Common myeloid progenitor, CD34-positive (primary cell): Measurements from ENCODE around the gene HNRNPC.

ENCODE experiments used
- CTCF ChIA-PET: fragments of 350-600 bp; sonication (Branson Sonifier 250); formaldehyde crosslinking; loops from one replicate; lab custom pipeline; 2021; ENCODE audit warnings: antibody characterized with exemption; lab: Charles Lee
- POLR2A ChIA-PET: fragments of 350-600 bp; sonication (Branson Sonifier 250); formaldehyde crosslinking; loops from one replicate; lab custom pipeline; 2021; ENCODE audit warnings: antibody characterized with exemption; lab: Charles Lee
- DNase-seq, 3 donors: peaks; one replicate each; pipeline versions ENCODE4 v3.0.0 to v3.0.0-alpha.2; 2013
- H3K27ac ChIP-seq, 2 experiments: 1 replicate in 1 of 2; 2 replicates in 1 of 2; pipeline ENCODE4 v1.7.0; 2013; ENCODE audit warnings: inconsistent platforms in 2 of 2, low read length in 2 of 2, mild to moderate bottlenecking in 2 of 2, low read depth in 1 of 2, moderate library complexity in 1 of 2; ENCODE audit not compliant: severe bottlenecking in 2 of 2, insufficient read depth in 1 of 2, poor library complexity in 1 of 2
- H3K27me3 ChIP-seq, 5 experiments: replicated peaks in 2 of 5; 1 replicate in 3 of 5; 2 replicates in 2 of 5; pipeline versions ENCODE4 v1.6.1 to v1.7.0; 2013; ENCODE audit warnings: low read length in 4 of 5, mild to moderate bottlenecking in 2 of 5, moderate library complexity in 2 of 5, inconsistent platforms in 1 of 5; ENCODE audit not compliant: insufficient read depth in 5 of 5, control insufficient read depth in 4 of 5
- H3K36me3 ChIP-seq, 4 experiments: 1 replicate in 2 of 4; 2 replicates in 2 of 4; pipeline versions ENCODE4 v1.6.1 to v1.7.0; 2013; ENCODE audit warnings: low read length in 3 of 4, control low read depth in 1 of 4, mild to moderate bottlenecking in 1 of 4; ENCODE audit not compliant: control insufficient read depth in 4 of 4, insufficient read depth in 4 of 4
- H3K4me1 ChIP-seq, 4 experiments: 1 replicate in 3 of 4; 2 replicates in 1 of 4; pipeline versions ENCODE4 v1.6.1 to v1.7.1; 2013; ENCODE audit warnings: low read length in 3 of 4, mild to moderate bottlenecking in 3 of 4, control low read depth in 1 of 4, inconsistent platforms in 1 of 4, moderate library complexity in 1 of 4; ENCODE audit not compliant: control insufficient read depth in 4 of 4, insufficient read depth in 4 of 4; ENCODE audit errors: control extremely low read depth in 1 of 4
- H3K4me3 ChIP-seq, 7 experiments: 1 replicate in 4 of 7; 2 replicates in 3 of 7; pipeline versions ENCODE4 v1.5.1 to v1.7.0; 2013; ENCODE audit warnings: mild to moderate bottlenecking in 7 of 7, low read length in 6 of 7, moderate library complexity in 6 of 7, inconsistent platforms in 2 of 7, low read depth in 2 of 7, control low read depth in 1 of 7; ENCODE audit not compliant: insufficient read depth in 4 of 7, control insufficient read depth in 1 of 7; ENCODE audit errors: extremely low read depth in 1 of 7
- H3K9me3 ChIP-seq, 5 experiments: 1 replicate in 4 of 5; 2 replicates in 1 of 5; pipeline versions ENCODE4 v1.6.1 to v1.7.1; 2013; ENCODE audit warnings: low read length in 4 of 5, mild to moderate bottlenecking in 2 of 5, inconsistent platforms in 1 of 5, low read depth in 1 of 5, moderate library complexity in 1 of 5; ENCODE audit not compliant: control insufficient read depth in 4 of 5, insufficient read depth in 2 of 5; ENCODE audit errors: control extremely low read depth in 1 of 5
- WGBS: methylation state at CpG from one replicate; pipeline ENCODE4 v1.1.5; 2013; ENCODE audit not compliant: insufficient coverage; 5-methylcytosine and 5-hydroxymethylcytosine counted together

Gene HNRNPC

DNA sequence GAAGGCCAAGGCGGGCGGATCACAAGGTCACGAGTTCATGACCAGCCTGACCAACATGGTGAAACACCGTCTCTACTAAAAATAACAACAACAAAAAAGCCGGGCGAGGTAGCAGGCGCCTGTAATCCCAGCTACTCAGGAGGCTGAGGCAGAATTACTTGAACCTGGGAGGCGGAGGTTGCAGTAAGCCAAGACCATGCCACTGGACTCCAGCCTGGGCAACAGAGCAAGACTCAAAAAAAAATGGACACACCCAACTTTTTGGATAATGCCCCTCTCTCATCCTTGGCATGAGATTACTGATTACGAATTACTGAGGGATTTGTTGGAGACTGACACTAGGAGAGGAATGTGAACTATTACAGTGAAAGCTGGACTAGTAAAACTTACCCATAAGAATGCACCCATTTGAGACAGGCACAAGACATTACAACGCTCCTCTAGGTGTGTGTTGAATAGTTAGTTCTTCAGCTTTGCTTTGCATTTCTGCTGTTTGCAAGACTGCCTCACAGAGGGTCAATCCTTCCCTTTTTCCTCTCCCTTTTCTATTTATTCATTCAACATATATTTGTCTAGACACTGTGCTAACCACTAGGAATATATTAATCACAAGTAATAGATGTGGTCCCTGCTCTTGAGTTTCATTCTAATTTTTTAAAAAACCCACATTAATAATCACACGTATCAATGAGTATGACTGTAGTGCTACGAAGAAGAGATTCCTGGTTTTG lies 67.3 kb downstream of the HNRNPC start:
- Histone ChIP-seq H3K4me3 (no peak overlapping the region), H3K27ac (no peak overlapping the region), H3K9me3 (peaks cover 0 to 5% (median 0%) of the 10 kb centered on the region in 5 experiments), H3K36me3 (peaks cover 0 to 25% (median 11%) of the 10 kb centered on the region in 4 experiments), H3K27me3 (no peaks in the 10 kb centered on the region), H3K4me1 (no peaks in the 10 kb centered on the region)
- WGBS: 87% methylated on average over 9 of the region's 12 CpGs
- CTCF ChIA-PET: no interaction called here
- DNase-seq: no peak
- POLR2A ChIA-PET: no interaction called here

DNA sequence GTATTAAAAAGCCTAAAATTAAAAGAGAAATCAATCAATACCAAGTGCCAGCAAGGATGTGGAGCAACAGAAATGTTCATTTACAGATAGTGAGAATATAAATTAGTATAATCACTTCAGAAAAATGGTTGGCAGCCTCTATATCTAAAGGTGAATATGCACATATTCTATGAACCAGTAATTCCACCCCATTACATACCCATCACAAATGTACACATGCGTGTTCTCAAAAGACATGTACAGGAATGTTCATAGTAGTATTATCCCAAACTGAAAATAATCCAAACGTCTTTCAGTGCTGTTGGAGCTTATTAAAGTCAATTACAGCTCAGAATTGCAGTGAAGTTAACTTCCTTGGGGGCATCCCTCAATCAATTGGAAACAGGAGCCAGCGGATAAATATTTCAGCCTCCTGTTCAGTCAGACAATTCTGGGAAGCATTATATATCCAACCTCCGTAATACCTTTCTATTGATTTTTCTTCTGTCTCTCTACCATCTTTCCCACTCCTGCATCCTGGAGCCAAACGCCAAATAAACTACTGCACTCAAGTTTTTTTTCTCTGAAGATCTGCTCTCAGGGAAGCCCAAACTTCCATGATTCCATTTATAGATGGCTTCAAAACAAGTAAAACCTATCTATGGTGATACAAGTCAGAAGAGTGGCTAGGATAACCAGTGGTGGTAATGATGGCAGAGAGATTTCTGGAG lies 68.3 kb downstream of the HNRNPC start:
- Histone ChIP-seq H3K27ac (no peak overlapping the region), H3K36me3 (peaks cover 0 to 16% (median 6%) of the 10 kb centered on the region in 4 experiments), H3K27me3 (no peaks in the 10 kb centered on the region), H3K4me1 (no peaks in the 10 kb centered on the region), H3K4me3 (no peak overlapping the region), H3K9me3 (peaks cover 0 to 5% (median 0%) of the 10 kb centered on the region in 5 experiments)
- ChIA-PET CTCF (no interaction called here), POLR2A (no interaction called here)
- WGBS: 100% methylated on average over 4 of the region's 5 CpGs
- DNase-seq: no peak

GRCh38 chr14:21199611-21200560 lies 69.4 kb downstream of the HNRNPC start:
- ChIA-PET POLR2A (no interaction called here), CTCF (no interaction called here)
- Histone ChIP-seq H3K27ac (no peak overlapping the region), H3K36me3 (peaks cover 0 to 11% (median 2%) of the 10 kb centered on the region in 4 experiments), H3K27me3 (no peaks in the 10 kb centered on the region), H3K4me3 (no peak overlapping the region), H3K9me3 (peaks cover 0 to 5% (median 0%) of the 10 kb centered on the region in 5 experiments), H3K4me1 (no peaks in the 10 kb centered on the region)
- WGBS: no CpG with 5 or more reads among the region's 3 CpGs
- no peak for DNase-seq

- Histone ChIP-seq H3K9me3 (peaks cover 0 to 5% (median 0%) of the 10 kb centered on the region in 5 experiments), H3K27me3 (no peaks in the 10 kb centered on the region), H3K27ac (no peak overlapping the region), H3K4me3 (no peak overlapping the region), H3K4me1 (peaks cover 0 to 1% (median 0%) of the 10 kb centered on the region in 4 experiments), H3K36me3 (peaks cover 0 to 3% (median 0%) of the 10 kb centered on the region in 4 experiments)
- DNase-seq: no peak
- ChIA-PET POLR2A (no interaction called here), CTCF (no interaction called here)
- WGBS: no CpG with 5 or more reads among the region's 2 CpGs
These were observed 71.6 kb downstream of the HNRNPC start for GRCh38 chr14:21197418-21198205.

DNA sequence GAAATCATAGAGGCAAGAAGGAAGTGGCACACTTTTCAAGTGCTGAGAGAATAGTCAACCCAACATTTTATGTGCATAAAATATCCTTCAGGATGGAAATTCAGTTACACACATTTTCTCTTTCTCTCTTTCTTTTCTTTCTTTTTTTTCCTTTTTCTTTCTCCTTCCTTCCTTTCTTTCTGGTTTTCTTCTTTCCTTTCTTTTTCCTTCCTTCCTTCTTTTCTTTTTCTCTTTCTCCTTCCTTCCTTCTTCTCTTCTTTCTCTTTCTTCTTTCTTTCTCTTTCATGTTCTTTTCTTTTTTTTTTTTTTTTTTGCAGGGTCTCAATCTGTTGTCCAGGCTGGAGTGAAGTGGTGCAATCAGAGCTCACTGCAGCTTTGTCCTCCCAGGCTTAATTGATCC lies 74.6 kb downstream of the HNRNPC start:
- Histone ChIP-seq H3K9me3 (peaks cover 0 to 5% (median 0%) of the 10 kb centered on the region in 5 experiments), H3K27ac (no peak overlapping the region), H3K4me1 (peaks cover 0 to 14% (median 9%) of the 10 kb centered on the region in 4 experiments), H3K4me3 (no peak overlapping the region), H3K36me3 (no peaks in the 10 kb centered on the region), H3K27me3 (no peaks in the 10 kb centered on the region)
- ChIA-PET POLR2A (no interaction called here), CTCF (no interaction called here)
- DNase-seq: no peak

DNA sequence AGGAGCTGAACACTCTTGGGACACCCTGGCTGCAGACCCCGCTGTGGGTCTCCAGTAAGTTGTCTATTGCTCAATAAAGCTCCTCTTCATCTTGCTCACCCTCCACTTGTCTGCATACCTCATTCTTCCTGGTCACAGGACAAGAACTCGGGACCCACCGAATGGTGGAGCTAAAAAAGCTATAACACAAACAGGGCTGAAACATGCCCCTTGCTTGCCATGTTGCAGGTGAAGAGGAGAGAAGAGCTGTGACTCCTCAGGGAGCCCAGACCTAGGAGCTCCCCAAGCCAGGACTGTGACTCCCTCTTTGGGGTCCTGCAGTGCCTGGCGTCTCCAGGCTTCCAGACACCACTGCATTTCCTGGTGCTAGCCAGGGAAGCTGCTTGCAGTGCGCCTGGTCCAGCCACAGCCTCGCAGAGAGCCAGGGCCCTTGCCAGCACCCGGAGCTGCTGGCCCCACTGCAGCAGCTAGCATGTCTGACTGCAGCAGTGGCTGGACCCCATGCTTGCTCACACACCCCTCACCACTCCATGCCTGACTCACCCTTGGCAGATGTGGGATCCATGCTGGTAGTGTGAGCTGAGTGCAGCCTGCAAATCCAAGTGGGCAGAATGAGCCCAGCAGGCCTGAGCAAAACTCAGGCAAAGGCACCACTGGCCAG lies 76.2 kb downstream of the HNRNPC start:
- WGBS: 98% methylated on average over 5 of the region's 7 CpGs
- CTCF ChIA-PET: interaction anchor here (1.2 kb wide), 1 partner anchor 178 kb away, joined by 3 read pairs; no protein-coding TSS in a partner anchor
- Histone ChIP-seq H3K9me3 (peaks cover 0 to 5% (median 0%) of the 10 kb centered on the region in 5 experiments), H3K4me1 (peaks cover 0 to 14% (median 9%) of the 10 kb centered on the region in 4 experiments), H3K27me3 (no peaks in the 10 kb centered on the region), H3K27ac (no peak overlapping the region), H3K36me3 (no peaks in the 10 kb centered on the region), H3K4me3 (no peak overlapping the region)
- POLR2A ChIA-PET: interaction anchor here (0.7 kb wide), 1 partner anchor 240 kb away, joined by 4 read pairs; no protein-coding TSS in a partner anchor
- DNase-seq: peak in 1 of 3 donors; percentile 8
